ENCODE measurements around the gene ASB5. TPM values are rescaled to one million over a fixed set of nuclear protein-coding genes. Genes with fewer than 3 reads are reported as not detected.

Gene ASB5
- polyA plus RNA-seq, 1 donor from 2014 or later: not detected

- H3K36me3 ChIP-seq (ENCODE audit: insufficient read depth, low read length): no peaks in the 10 kb centered on the region
- H3K9me2 ChIP-seq (ENCODE audit: insufficient read depth, low read length): no peaks in the 10 kb centered on the region
- H3K27ac ChIP-seq (ENCODE audit: low read length): no peak overlapping the region
- no peak overlapping the region for H3K4me3 ChIP-seq (ENCODE audit: low read length)
- H4K20me1 ChIP-seq (ENCODE audit: insufficient read depth): no peaks in the 10 kb centered on the region
- H3K9me3 ChIP-seq (ENCODE audit: low read length): no peaks in the 10 kb centered on the region
- no peaks in the 10 kb centered on the region for H3K27me3 ChIP-seq (ENCODE audit: insufficient read depth, low read depth, low read length)
- no peak overlapping the region for H2AFZ ChIP-seq (ENCODE audit: low read depth, low read length)
- H3F3A ChIP-seq (ENCODE audit: insufficient read depth, low read length, poor library complexity, severe bottlenecking): no peaks in the 10 kb centered on the region
- H3K79me2 ChIP-seq (replicated peaks; ENCODE audit: insufficient read depth, low read length): no peaks in the 10 kb centered on the region
- no peak overlapping the region for H3K4me2 ChIP-seq (ENCODE audit: low read length)
- TF ChIP-seq EZH2 (IDR thresholded peaks at IDR 0.05; ENCODE audit: borderline replicate concordance, insufficient read depth, low read length, poor library complexity, severe bottlenecking) (no peak), POLR2AphosphoS5 (IDR thresholded peaks at IDR 0.05) (no peak), TAF1 (IDR thresholded peaks at IDR 0.05; ENCODE audit: low read depth) (no peak), EP300 (conservative IDR thresholded peaks at IDR 0.05; ENCODE audit: poor library complexity, severe bottlenecking) (no peak), RAD21 (conservative IDR thresholded peaks at IDR 0.05) (no peak), SMC3 (conservative IDR thresholded peaks at IDR 0.05; ENCODE audit: poor library complexity) (no peak), CTCF (IDR thresholded peaks at IDR 0.05; ENCODE audit: poor library complexity, severe bottlenecking) (no peak), REST (IDR thresholded peaks at IDR 0.05; ENCODE audit: borderline replicate concordance) (no peak), MXI1 (conservative IDR thresholded peaks at IDR 0.05; ENCODE audit: poor library complexity, severe bottlenecking) (no peak)
- H3K9ac ChIP-seq (ENCODE audit: low read length): no peak overlapping the region
These were observed 75.1 kb downstream of the ASB5 start for GRCh38 chr4:176193938-176194337.

- Histone ChIP-seq H3K9me2 (ENCODE audit: insufficient read depth, low read length) (no peaks in the 10 kb centered on the region), H3F3A (ENCODE audit: insufficient read depth, low read length, poor library complexity, severe bottlenecking) (no peaks in the 10 kb centered on the region), H3K9me3 (ENCODE audit: low read length) (no peaks in the 10 kb centered on the region), H3K4me3 (ENCODE audit: low read length) (no peak overlapping the region), H2AFZ (ENCODE audit: low read depth, low read length) (no peak overlapping the region), H4K20me1 (ENCODE audit: insufficient read depth) (no peaks in the 10 kb centered on the region), H3K4me2 (ENCODE audit: low read length) (no peak overlapping the region), H3K27ac (ENCODE audit: low read length) (no peak overlapping the region), H3K27me3 (ENCODE audit: insufficient read depth, low read depth, low read length) (no peaks in the 10 kb centered on the region), H3K36me3 (ENCODE audit: insufficient read depth, low read length) (no peaks in the 10 kb centered on the region), H3K9ac (ENCODE audit: low read length) (no peak overlapping the region), H3K79me2 (replicated peaks; ENCODE audit: insufficient read depth, low read length) (no peaks in the 10 kb centered on the region)
- TF ChIP-seq POLR2AphosphoS5 (IDR thresholded peaks at IDR 0.05) (no peak), REST (IDR thresholded peaks at IDR 0.05; ENCODE audit: borderline replicate concordance) (no peak), TAF1 (IDR thresholded peaks at IDR 0.05; ENCODE audit: low read depth) (no peak), SMC3 (conservative IDR thresholded peaks at IDR 0.05; ENCODE audit: poor library complexity) (no peak), EZH2 (IDR thresholded peaks at IDR 0.05; ENCODE audit: borderline replicate concordance, insufficient read depth, low read length, poor library complexity, severe bottlenecking) (no peak), CTCF (IDR thresholded peaks at IDR 0.05; ENCODE audit: poor library complexity, severe bottlenecking) (no peak), EP300 (conservative IDR thresholded peaks at IDR 0.05; ENCODE audit: poor library complexity, severe bottlenecking) (no peak), RAD21 (conservative IDR thresholded peaks at IDR 0.05) (no peak), MXI1 (conservative IDR thresholded peaks at IDR 0.05; ENCODE audit: poor library complexity, severe bottlenecking) (no peak)
These were observed 75.9 kb downstream of the ASB5 start for GRCh38 chr4:176193126-176193525.
